Islet precursor cell (in vitro differentiated cells): ENCODE measurements around the gene COBL.
"Not testable (repeated sequence)": the region's sequence is repeated elsewhere in the genome, so short reads cannot be mapped to it uniquely, and the experiment has no call there.

Experiments used
- DNase-seq: peaks from one replicate; pipeline ENCODE4 v3.0.0-alpha.2; 2018

COBL gene

GRCh38 chr7:51015581-51015980 is 301.0 kb downstream of the COBL start:
- DNase-seq, result no peak

DNA sequence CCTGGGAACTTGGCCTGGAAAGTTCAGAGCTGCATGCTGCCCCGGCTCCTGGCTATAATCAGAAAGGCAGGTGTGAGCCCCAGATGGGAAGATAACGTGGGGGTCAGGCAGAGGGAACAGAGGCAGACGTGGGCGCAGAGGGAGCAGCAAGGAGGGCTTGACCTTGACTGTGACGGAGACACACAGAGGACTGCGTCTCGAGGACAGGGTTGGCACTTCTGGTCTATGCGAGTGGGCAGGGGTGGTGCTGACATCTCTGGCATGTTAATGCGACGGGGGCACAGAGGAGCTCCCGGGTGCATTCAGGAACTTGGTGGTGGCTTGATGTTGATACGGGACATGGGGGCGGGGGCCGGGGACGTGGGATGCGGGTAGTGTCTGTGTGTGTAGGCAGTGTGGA is 301.8 kb downstream of the COBL start:
- DNase-seq, result peak; percentile 40

DNA sequence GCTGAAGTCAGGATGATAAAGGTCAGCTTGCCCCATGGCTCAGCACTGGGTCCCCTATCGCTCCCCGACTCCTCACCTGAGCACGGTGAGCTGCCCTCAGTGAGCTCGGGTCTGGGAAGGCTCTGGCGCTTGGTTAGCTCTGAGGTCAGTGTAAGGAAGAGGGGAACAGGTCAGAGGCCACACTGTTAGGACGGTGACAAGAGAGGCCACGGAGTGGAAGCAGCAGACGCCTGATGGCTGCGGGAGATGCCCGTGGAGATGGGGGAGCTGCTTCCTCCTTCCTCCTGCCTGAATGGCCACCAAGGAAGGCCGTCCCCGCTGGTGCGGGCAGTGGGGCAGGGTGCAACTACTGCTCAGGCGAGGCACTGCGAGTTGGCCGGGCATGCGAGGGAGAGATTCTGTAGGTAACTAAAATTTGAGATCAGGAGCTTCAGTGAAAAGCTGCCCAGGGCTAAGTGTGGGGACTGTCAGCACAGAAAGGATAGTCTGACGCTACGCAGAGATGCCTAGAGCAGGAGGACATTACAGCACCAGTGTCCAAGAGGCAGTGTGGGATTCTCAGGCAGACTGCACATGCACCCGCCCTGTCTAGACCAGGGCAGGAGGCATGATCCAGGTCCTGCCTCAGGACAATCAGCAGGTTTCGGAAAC is 302.6 kb downstream of the COBL start:
- peak; percentile 60 for DNase-seq

- DNase-seq, result no peak
Measured at GRCh38 chr7:51013218-51013786, 303.3 kb downstream of the COBL start.

- peak; percentile 44 for DNase-seq
Measured at GRCh38 chr7:51012569-51013217, 303.9 kb downstream of the COBL start.

DNA sequence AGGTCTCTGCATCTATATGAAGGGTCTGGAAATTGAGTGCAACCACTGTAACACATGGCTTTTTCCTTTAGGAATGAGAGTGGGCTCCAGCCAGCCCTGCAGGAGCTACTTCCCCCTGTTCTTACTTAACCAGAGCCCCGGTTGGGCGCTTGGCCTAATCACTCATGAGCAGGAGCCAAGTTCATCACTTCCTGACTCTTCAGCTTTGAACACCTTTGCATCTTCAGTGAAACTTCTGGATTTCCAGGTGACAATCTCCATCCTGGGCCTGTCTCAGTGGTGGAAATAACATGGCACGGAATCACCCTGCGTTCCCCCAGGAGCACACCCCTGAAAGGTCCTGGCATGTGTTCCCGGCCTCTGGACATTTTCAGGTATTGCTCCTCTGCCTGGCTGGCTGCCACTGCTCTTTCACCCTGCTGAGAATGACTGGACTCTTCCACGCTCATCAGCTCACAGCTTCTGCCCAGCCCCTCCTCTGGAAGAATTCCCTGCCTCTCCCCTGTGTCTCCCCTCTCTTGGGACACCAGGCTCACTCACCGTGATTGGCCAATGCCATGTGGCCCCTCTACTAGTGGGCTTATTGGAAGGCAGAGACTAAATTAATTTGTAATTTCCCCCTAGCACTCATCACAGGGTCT is 304.8 kb downstream of the COBL start:
- no peak for DNase-seq

DNA sequence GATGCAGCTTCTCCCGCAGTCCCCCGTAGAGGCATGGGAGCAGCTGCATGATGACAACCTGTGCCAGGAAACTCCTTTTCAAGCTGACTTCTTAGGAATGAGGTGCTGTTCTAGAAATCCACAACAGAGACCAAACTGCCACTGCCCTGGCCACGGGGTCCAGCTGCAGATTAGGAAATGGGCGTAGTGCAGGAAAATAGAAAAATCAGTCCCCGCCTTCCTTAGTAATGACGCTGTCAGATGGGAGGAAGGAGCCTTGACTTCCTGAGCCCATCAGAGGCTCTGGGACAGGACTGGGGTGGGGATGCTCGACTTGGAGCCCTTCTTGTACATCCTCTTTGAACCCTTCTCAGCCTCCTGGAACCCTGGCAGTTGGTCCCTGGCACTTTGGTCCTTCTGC is 306.1 kb downstream of the COBL start:
- DNase-seq, result no peak

DNA sequence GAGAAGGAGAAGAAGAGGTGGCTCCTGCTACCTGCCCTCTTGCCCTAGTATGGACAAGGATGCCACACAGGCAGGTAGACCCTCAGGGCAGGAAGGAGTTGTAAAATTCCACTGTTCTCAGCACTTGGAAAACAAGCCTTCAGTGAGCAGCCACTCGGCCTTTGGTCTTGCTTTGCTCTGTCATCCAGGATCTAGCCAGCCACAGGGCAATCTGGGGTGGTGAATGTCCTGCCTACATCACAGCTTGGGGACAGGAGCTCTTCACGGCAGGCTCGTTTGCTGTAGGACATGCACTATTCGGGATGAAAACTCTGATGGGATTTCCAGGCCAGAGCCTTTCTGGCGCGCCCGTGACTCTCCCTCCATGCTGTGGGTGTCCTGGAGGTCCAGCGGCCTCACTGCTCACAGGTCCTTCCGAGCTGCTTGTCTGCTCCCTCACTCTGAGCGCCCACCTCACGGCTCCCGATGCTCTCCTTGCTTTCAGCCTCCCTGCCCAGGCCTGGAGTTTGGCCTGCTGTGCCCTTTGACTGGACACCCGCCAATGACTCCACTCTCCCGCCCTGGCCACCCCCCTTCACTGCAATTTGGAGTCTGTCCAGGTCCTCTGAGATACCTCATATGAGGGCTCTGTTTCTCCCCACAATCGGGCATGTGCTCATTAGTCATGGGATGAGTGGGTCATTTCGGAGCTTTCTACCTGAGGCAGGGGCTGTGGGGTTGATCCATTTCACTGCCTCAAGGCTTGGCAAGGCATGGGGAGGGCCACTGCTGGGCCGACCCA is 306.7 kb downstream of the COBL start:
- peak; percentile 71 for DNase-seq

DNA sequence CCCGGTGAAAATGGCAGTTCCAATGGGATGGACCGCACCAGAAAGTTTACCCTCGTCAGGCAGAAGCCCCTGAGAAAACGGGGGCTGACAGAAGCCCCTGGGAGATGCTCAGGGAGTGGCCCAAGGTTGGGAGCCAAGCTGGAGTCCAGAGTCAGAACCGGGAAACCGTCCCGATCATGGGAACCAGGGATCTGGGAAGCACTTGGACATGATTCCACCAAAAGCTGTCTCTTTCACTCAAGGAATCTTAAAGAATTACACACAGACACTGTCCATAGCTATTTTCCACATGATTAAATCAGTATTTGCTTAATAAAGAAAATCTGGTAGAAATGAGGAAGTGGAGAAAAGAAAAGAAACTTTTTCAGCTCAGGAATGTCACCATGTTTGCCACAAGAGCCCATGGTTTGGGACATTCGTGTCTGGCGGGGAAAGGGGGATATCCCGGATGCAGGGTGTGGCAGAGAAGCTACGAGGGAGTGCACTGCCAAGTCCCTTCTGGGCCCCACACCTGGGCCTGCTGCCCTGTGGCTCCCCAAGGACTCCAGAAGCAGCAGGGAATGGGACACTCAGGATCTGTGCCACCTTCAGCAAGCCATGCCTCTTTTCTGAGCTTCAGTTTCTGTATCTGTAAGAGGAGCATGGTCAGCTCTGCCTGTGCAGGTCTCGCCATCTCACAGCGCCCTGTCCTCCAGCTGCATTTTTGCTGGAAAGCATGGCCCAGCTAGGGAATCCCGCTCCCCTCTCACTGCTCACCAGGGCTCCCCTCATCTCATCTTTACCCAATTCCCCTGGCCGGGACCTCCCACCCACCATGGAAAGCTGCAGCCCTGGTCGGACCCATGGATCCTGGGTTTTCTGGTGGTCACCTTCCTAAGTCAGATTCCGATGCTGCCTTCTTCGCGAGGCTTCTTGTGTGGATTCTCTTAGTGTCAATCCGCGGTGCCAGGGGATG is 308.8 kb downstream of the COBL start:
- no peak for DNase-seq

- DNase-seq, result no peak
Measured at GRCh38 chr7:51006483-51007235, 309.9 kb downstream of the COBL start.

- DNase-seq, result no peak
Measured at GRCh38 chr7:51005074-51005473, 311.5 kb downstream of the COBL start.

DNA sequence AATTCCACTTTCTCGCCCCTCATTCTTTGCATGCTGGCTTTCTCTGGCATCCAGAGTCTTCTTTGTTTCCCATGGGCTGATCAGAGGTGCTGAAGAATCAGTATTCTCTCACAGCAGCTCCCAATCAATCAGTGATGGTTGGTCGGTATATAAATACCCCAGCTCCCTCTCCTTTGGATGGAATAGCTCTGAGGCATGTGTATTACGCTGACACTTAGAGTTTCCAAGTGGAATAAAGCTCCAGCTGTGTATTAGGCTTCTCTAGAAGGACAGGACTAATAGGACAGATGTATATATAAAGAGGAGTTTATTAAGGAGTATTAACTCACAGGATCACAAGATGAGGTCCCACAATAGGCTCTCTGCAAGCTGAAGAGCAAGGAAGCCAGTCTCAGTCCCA is 315.7 kb downstream of the COBL start:
- no peak for DNase-seq

DNA sequence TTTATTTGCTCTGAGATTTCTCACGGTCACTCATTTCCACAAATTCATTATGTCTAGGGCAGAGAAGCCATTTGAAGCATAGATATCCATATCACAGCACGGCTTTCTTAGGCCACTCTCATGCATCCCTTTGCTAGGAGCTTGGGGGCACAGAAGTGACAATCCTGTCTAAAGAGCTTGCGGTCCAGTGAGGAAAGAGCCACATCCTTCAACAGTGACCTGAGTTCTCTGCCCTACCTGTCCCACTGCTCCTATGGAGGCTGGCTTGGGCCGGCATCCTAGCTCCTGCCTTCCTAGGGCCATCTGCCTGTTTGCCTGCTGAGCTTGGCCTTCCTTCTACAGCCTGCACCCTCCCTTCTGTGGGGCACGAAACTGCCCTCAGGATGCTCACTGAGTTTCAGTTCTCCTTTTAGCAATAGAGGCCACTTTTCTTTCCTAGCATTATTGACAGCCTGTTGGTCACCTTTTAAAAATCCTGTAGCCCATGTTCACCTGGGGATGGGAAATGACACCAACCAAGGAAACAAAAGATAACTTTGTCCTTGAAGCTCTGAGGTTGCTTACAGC is 321.8 kb downstream of the COBL start:
- DNase-seq, result no peak

GRCh38 chr7:50990214-50990613 is 326.4 kb downstream of the COBL start:
- DNase-seq, result not testable (repeated sequence)

GRCh38 chr7:50988988-50989387 is 327.6 kb downstream of the COBL start:
- no peak for DNase-seq

- no peak for DNase-seq
Measured at GRCh38 chr7:50988465-50988864, 328.1 kb downstream of the COBL start.

DNA sequence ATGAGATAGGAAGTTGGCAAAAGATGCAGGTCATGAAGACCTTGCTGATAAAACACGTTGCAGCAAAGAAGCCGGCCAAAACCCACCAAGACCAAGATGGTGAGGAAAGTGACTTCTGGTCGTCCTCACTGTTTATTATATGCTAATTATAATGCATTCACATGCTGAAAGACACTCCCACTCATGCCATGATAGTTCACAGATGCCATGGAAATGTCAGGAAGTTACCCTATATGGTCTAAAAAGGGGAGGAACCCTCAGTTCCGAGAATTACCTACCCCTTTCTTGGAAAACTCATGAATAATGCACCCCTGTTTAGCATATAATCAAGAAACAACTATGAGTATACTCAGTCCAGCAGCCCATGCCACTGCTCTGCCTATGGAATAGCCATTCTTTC is 331.5 kb downstream of the COBL start:
- DNase-seq, result no peak

- no peak for DNase-seq
Measured at GRCh38 chr7:50983850-50984249, 332.8 kb downstream of the COBL start.

GRCh38 chr7:50982626-50983025 is 334.0 kb downstream of the COBL start:
- no peak for DNase-seq

DNA sequence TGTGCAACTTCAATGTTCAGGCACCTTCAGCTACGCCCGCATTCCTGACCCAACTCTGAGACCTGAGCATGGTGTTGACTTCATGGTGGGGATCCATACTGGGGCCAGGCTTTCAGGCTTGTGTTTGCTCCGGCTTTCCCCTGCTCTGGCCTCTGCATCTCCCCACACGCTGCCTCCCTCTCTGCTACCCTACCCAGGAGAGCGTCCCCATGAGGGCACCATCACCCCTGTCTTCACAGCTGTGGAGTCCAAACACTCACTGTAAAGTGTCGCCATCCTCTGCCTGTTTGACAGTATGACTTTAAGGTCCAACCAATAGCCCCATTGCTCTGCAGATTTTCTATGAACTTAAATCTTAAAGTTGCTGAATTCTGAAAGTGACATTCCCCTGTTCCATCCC is 334.9 kb downstream of the COBL start:
- no peak for DNase-seq

DNA sequence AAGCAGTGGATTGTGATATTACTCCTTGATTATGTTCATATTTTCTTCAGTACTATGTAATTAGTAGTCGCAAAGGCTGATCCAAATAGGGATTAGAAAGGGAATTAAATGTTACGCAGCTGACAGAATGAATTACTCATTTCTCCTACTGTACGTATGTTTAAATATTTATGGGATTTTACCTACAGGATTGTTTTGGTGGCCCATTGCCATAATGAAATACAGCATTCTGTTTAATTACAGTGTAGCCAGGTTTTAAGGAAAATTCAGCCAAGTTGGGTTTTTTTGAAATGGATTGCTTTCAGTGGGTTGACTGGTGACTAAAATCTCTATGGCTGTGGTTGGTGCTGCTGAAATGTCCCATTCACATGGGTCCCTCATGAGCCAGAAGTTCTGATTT is 336.2 kb downstream of the COBL start:
- no peak for DNase-seq
